ENCODE data around the gene BCL10.

BCL10 gene

DNA sequence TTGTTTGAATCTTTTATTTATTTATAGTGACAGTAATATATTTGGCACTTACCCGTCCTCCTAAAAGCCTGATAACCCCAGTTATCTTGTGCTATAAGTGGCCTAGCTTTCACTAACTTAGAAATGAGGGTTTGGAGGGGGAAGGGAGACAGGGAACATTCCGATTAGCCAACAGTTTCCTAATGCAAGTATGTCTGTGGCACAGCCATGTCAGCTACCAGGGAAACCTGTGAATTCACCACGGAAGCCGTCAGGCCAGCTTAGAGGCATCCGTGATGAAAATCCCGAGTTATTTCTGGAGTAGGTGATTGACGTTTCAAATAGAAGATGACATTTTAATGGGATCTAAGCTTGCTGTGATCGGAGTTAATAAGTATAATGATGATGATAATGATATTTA, 39.4 kb upstream of the BCL10 start:
- H3K4me1 Mint-ChIP-seq: peaks cover 11% of the 10 kb centered on the region
- no peaks in the 10 kb centered on the region for H3K36me3 Mint-ChIP-seq (ENCODE audit: low read depth)
- H3K27me3 Mint-ChIP-seq (ENCODE audit: low read depth): no peaks in the 10 kb centered on the region
- H3K27ac Mint-ChIP-seq: no peak overlapping the region
- no peak overlapping the region for H3K4me3 Mint-ChIP-seq
- no peaks in the 10 kb centered on the region for H3K9me3 Mint-ChIP-seq
- TF ChIP-seq, protein P1, sequence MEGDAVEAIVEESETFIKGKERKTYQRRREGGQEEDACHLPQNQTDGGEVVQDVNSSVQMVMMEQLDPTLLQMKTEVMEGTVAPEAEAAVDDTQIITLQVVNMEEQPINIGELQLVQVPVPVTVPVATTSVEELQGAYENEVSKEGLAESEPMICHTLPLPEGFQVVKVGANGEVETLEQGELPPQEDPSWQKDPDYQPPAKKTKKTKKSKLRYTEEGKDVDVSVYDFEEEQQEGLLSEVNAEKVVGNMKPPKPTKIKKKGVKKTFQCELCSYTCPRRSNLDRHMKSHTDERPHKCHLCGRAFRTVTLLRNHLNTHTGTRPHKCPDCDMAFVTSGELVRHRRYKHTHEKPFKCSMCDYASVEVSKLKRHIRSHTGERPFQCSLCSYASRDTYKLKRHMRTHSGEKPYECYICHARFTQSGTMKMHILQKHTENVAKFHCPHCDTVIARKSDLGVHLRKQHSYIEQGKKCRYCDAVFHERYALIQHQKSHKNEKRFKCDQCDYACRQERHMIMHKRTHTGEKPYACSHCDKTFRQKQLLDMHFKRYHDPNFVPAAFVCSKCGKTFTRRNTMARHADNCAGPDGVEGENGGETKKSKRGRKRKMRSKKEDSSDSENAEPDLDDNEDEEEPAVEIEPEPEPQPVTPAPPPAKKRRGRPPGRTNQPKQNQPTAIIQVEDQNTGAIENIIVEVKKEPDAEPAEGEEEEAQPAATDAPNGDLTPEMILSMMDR (IDR thresholded peaks at IDR 0.05; ENCODE audit: unreplicated experiment in 3 of 3): no peak

- TF ChIP-seq, protein P1 (IDR thresholded peaks at IDR 0.05; ENCODE audit: unreplicated experiment in 3 of 3): no peak
- Mint-ChIP-seq H3K4me1 (peaks cover 11% of the 10 kb centered on the region), H3K27me3 (ENCODE audit: low read depth) (peaks cover 6% of the 10 kb centered on the region), H3K4me3 (no peak overlapping the region), H3K9me3 (no peaks in the 10 kb centered on the region), H3K27ac (no peak overlapping the region), H3K36me3 (ENCODE audit: low read depth) (no peaks in the 10 kb centered on the region)
Observed at GRCh38 chr1:85314726-85315125, 38.3 kb upstream of the BCL10 start.

DNA sequence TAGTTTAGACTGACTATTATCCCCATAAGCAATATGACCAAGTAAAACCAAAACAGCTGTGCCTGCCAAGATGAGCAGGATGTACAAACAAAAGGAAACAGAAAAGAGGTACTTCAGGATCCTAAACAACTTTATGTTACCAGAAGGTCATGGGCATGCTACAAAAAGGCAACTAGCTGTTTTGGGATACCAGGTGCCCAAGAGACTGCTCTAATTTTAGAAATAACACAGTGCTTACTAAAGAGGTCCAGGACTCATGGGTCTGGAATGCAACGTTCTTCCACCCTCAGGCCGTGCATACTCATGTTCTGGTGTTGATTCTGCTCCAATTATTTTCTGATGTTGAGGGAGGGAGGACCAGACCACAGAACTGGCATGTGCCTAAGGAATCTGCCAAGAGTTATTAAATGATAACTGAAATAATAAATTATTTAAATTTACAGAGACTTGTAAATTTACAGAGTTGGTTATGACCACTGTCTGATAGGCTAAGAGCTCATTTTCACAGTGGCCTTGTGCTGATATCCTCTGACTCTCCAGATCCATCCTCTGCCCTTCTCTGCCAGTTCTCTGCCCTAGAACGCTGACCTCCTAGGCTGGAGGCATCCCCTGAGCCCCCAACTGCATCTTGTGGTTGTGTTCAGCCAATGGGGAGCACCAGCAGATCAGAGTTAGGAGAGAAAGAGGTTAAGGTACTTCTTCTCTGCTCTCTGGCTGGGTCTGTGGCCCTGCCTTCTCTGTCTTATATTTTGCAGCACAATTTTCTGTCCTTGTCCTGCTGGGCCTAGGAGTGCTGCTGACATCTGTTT, 37.7 kb upstream of the BCL10 start:
- Mint-ChIP-seq H3K9me3 (no peaks in the 10 kb centered on the region), H3K27ac (no peak overlapping the region), H3K27me3 (ENCODE audit: low read depth) (peaks cover 7% of the 10 kb centered on the region), H3K36me3 (ENCODE audit: low read depth) (no peaks in the 10 kb centered on the region), H3K4me3 (no peak overlapping the region), H3K4me1 (peaks cover 11% of the 10 kb centered on the region)
- TF ChIP-seq, protein P1 (IDR thresholded peaks at IDR 0.05; ENCODE audit: unreplicated experiment in 3 of 3): no peak

- no peak overlapping the region for H3K4me3 Mint-ChIP-seq
- peaks cover 15% of the 10 kb centered on the region for H3K4me1 Mint-ChIP-seq
- H3K27me3 Mint-ChIP-seq (ENCODE audit: low read depth): peaks cover 7% of the 10 kb centered on the region
- no peaks in the 10 kb centered on the region for H3K9me3 Mint-ChIP-seq
- TF ChIP-seq, protein P1 (IDR thresholded peaks at IDR 0.05; ENCODE audit: unreplicated experiment in 3 of 3): no peak
- H3K36me3 Mint-ChIP-seq (ENCODE audit: low read depth): no peaks in the 10 kb centered on the region
- no peak overlapping the region for H3K27ac Mint-ChIP-seq
Observed at GRCh38 chr1:85311818-85312217, 35.4 kb upstream of the BCL10 start.

- H3K9me3 Mint-ChIP-seq: no peaks in the 10 kb centered on the region
- H3K36me3 Mint-ChIP-seq (ENCODE audit: low read depth): no peaks in the 10 kb centered on the region
- no peak overlapping the region for H3K27ac Mint-ChIP-seq
- TF ChIP-seq, protein P1 (IDR thresholded peaks at IDR 0.05; ENCODE audit: unreplicated experiment in 3 of 3): no peak
- H3K27me3 Mint-ChIP-seq (ENCODE audit: low read depth): peaks cover 7% of the 10 kb centered on the region
- no peak overlapping the region for H3K4me3 Mint-ChIP-seq
- peaks cover 5% of the 10 kb centered on the region for H3K4me1 Mint-ChIP-seq
Observed at GRCh38 chr1:85308833-85309350, 32.5 kb upstream of the BCL10 start.
